Astrocyte (in vitro differentiated cells and primary cell): ENCODE data around the gene CHST11. TPM values are rescaled to one million over a fixed set of nuclear protein-coding genes. Genes with fewer than 3 reads are reported as not detected.

Experiments used
- DNase-seq: peaks from one replicate; pipeline ENCODE4 v3.0.0-alpha.2; 2010; ENCODE audit warnings: low read depth
- FAIRE-seq: peaks from 2 replicates; lab custom pipeline; 2011; peaks lifted over from hg19 to GRCh38; lab: Jason Lieb, UNC
- H2AFZ ChIP-seq: 2 replicates; pipeline ENCODE4 v1.6.0; 2012; ENCODE audit warnings: low read depth, low read length, inconsistent platforms
- H3K27ac ChIP-seq: 2 replicates; pipeline ENCODE4 v1.5.1; 2011; ENCODE audit warnings: low read depth, low read length, inconsistent platforms
- H3K27me3 ChIP-seq: 2 replicates; pipeline ENCODE4 v1.6.0; 2011; ENCODE audit warnings: low read length, inconsistent platforms; ENCODE audit not compliant: insufficient read depth
- H3K36me3 ChIP-seq: 2 replicates; pipeline ENCODE4 v1.5.1; 2011; ENCODE audit warnings: low read length, inconsistent platforms; ENCODE audit not compliant: insufficient read depth
- H3K4me1 ChIP-seq: 2 replicates; pipeline ENCODE4 v1.5.1; 2011; ENCODE audit warnings: low read length, inconsistent platforms; ENCODE audit not compliant: insufficient read depth
- H3K4me2 ChIP-seq: 2 replicates; pipeline ENCODE4 v1.6.0; 2012; ENCODE audit warnings: low read length, inconsistent platforms
- H3K4me3 ChIP-seq: 2 replicates; pipeline ENCODE4 v1.5.1; 2011; ENCODE audit warnings: low read depth, mild to moderate bottlenecking, low read length, inconsistent platforms; ENCODE audit not compliant: insufficient read depth
- H3K79me2 ChIP-seq: 2 replicates; pipeline ENCODE4 v1.6.0; 2012; ENCODE audit warnings: mild to moderate bottlenecking, low read length, inconsistent platforms; ENCODE audit not compliant: insufficient read depth
- H3K9ac ChIP-seq: 2 replicates; pipeline ENCODE4 v1.6.0; 2012; ENCODE audit warnings: mild to moderate bottlenecking, low read length, inconsistent platforms
- H3K9me3 ChIP-seq: 2 replicates; pipeline ENCODE4 v1.5.1; 2012; ENCODE audit warnings: low read depth, mild to moderate bottlenecking, low read length, inconsistent platforms; ENCODE audit not compliant: insufficient read depth
- H4K20me1 ChIP-seq: 2 replicates; pipeline ENCODE4 v1.6.0; 2012; ENCODE audit warnings: low read length, inconsistent platforms; ENCODE audit not compliant: insufficient read depth
- H3K27ac Mint-ChIP-seq: one replicate; pipeline ENCODE4 v1.8.0; 2021; ENCODE audit warnings: mild to moderate bottlenecking, mixed read lengths; ENCODE audit not compliant: unreplicated experiment
- H3K27me3 Mint-ChIP-seq: one replicate; pipeline ENCODE4 v1.8.0; 2021; ENCODE audit warnings: low read depth, mixed read lengths; ENCODE audit not compliant: unreplicated experiment
- H3K36me3 Mint-ChIP-seq: one replicate; pipeline ENCODE4 v1.8.0; 2021; ENCODE audit warnings: low read depth, mixed read lengths; ENCODE audit not compliant: unreplicated experiment
- H3K4me1 Mint-ChIP-seq: one replicate; pipeline ENCODE4 v1.8.0; 2021; ENCODE audit warnings: low read depth, mixed read lengths; ENCODE audit not compliant: unreplicated experiment
- H3K4me3 Mint-ChIP-seq: one replicate; pipeline ENCODE4 v1.8.0; 2021; ENCODE audit warnings: mild to moderate bottlenecking, moderate library complexity, mixed read lengths; ENCODE audit not compliant: unreplicated experiment
- H3K9me3 Mint-ChIP-seq: one replicate; pipeline ENCODE4 v1.8.0; 2021; ENCODE audit warnings: mild to moderate bottlenecking, mixed read lengths; ENCODE audit not compliant: unreplicated experiment
- EZH2 ChIP-seq: IDR thresholded peaks from 2 replicates; pipeline ENCODE4 v1.6.1; 2012; ENCODE audit warnings: mild to moderate bottlenecking, low read length, inconsistent platforms; ENCODE audit not compliant: insufficient read depth
- total RNA-seq: library from RNA; stranded (reverse); gene quantifications from 2 replicates; pipeline ENCODE4 v1.2.1, GENCODE V29; 2021
- TF ChIP-seq, protein P1 (sequence below): IDR thresholded peaks from 2 replicates; pipeline ENCODE4 v1.5.1; 2011; ENCODE audit warnings: low read depth, mild to moderate bottlenecking, inconsistent platforms, low read length, moderate library complexity; ENCODE audit not compliant: insufficient read depth

Gene CHST11
- total RNA-seq, 1 donor from 2014 or later = 30.2 TPM

- Mint-ChIP-seq H3K27me3 (peaks cover 5% of the 10 kb centered on the region), H3K27ac (no peak overlapping the region), H3K4me3 (no peak overlapping the region), H3K36me3 (no peaks in the 10 kb centered on the region), H3K4me1 (peaks cover 6% of the 10 kb centered on the region), H3K9me3 (no peaks in the 10 kb centered on the region)
- H3K27ac ChIP-seq = no peak overlapping the region
- H3K27me3 ChIP-seq = no peaks in the 10 kb centered on the region
- H3K9me3 ChIP-seq = no peaks in the 10 kb centered on the region
- H4K20me1 ChIP-seq = no peaks in the 10 kb centered on the region
- H2AFZ ChIP-seq = no peak overlapping the region
- H3K4me2 ChIP-seq = no peak overlapping the region
- H3K4me1 ChIP-seq = peaks cover 19% of the 10 kb centered on the region
- no peak for DNase-seq
- H3K36me3 ChIP-seq = no peaks in the 10 kb centered on the region
- no peak overlapping the region for H3K4me3 ChIP-seq
- H3K9ac ChIP-seq = no peak overlapping the region
- TF ChIP-seq, protein P1, sequence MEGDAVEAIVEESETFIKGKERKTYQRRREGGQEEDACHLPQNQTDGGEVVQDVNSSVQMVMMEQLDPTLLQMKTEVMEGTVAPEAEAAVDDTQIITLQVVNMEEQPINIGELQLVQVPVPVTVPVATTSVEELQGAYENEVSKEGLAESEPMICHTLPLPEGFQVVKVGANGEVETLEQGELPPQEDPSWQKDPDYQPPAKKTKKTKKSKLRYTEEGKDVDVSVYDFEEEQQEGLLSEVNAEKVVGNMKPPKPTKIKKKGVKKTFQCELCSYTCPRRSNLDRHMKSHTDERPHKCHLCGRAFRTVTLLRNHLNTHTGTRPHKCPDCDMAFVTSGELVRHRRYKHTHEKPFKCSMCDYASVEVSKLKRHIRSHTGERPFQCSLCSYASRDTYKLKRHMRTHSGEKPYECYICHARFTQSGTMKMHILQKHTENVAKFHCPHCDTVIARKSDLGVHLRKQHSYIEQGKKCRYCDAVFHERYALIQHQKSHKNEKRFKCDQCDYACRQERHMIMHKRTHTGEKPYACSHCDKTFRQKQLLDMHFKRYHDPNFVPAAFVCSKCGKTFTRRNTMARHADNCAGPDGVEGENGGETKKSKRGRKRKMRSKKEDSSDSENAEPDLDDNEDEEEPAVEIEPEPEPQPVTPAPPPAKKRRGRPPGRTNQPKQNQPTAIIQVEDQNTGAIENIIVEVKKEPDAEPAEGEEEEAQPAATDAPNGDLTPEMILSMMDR = no peak
- no peak for TF ChIP-seq EZH2
- H3K79me2 ChIP-seq = no peaks in the 10 kb centered on the region
- no peak for FAIRE-seq
These were observed 344.3 kb downstream of the CHST11 start for GRCh38 chr12:104801005-104801404.

DNA sequence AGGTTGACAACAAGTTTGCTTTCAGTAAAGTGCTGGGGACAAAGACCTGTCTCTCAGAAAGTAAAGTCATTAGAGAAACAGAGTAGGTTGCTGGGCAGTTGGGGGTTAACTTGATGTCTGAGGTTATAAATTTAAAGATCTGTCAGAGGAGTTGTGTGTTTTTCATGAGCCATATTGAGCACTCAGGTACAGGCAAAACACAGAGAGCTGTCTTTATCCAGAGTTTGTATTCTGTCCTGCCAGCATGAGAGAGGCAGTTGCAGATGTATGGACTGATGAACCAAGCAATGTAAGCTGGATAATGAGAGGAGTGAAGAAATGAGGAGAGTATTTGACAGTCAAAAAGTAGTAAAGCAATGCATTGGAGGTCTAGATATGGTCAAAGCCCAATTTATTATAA, 344.7 kb downstream of the CHST11 start:
- H3K79me2 ChIP-seq = no peaks in the 10 kb centered on the region
- DNase-seq = no peak
- FAIRE-seq = no peak
- no peaks in the 10 kb centered on the region for H3K36me3 Mint-ChIP-seq
- H3K27ac ChIP-seq = no peak overlapping the region
- H3K4me3 ChIP-seq = no peak overlapping the region
- peaks cover 19% of the 10 kb centered on the region for H3K4me1 ChIP-seq
- H3K9ac ChIP-seq = no peak overlapping the region
- no peaks in the 10 kb centered on the region for H4K20me1 ChIP-seq
- H3K27me3 ChIP-seq = no peaks in the 10 kb centered on the region
- H3K27me3 Mint-ChIP-seq = peaks cover 5% of the 10 kb centered on the region
- no peak overlapping the region for H3K4me3 Mint-ChIP-seq
- H3K27ac Mint-ChIP-seq = no peak overlapping the region
- H2AFZ ChIP-seq = no peak overlapping the region
- H3K4me1 Mint-ChIP-seq = peaks cover 6% of the 10 kb centered on the region
- TF ChIP-seq, protein P1 = no peak
- TF ChIP-seq EZH2 = no peak
- no peak overlapping the region for H3K4me2 ChIP-seq
- H3K9me3 ChIP-seq = no peaks in the 10 kb centered on the region
- no peaks in the 10 kb centered on the region for H3K9me3 Mint-ChIP-seq
- no peaks in the 10 kb centered on the region for H3K36me3 ChIP-seq

DNA sequence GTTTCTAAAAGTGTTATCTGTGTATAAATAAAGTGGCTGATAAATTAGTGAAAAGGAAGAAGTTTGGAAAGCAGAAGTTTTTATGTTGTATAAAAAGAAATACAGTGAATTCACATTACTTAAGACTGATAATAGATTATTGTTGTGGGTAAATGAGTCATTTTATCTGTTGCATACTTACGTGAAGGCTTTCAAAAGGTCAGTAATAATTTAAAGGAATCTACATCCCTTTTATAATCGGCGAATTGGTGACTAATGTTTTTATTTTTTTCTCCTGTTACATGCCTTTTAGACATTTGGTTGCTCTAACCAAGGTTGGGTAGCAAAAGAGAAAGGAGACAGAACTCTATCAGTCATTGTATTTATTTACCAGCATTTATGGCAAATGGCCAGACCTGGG, 345.5 kb downstream of the CHST11 start:
- Histone ChIP-seq H4K20me1 (no peaks in the 10 kb centered on the region), H3K4me1 (peaks cover 19% of the 10 kb centered on the region), H3K27me3 (no peaks in the 10 kb centered on the region), H3K9ac (no peak overlapping the region), H3K27ac (no peak overlapping the region), H2AFZ (no peak overlapping the region), H3K4me2 (peak overlapping the region; percentile 35), H3K36me3 (no peaks in the 10 kb centered on the region), H3K4me3 (no peak overlapping the region), H3K9me3 (no peaks in the 10 kb centered on the region), H3K79me2 (no peaks in the 10 kb centered on the region)
- H3K27me3 Mint-ChIP-seq = peaks cover 5% of the 10 kb centered on the region
- H3K4me3 Mint-ChIP-seq = no peak overlapping the region
- H3K9me3 Mint-ChIP-seq = no peaks in the 10 kb centered on the region
- no peaks in the 10 kb centered on the region for H3K36me3 Mint-ChIP-seq
- H3K27ac Mint-ChIP-seq = no peak overlapping the region
- DNase-seq = peak; percentile 70
- no peak for FAIRE-seq
- H3K4me1 Mint-ChIP-seq = peaks cover 6% of the 10 kb centered on the region
- no peak for TF ChIP-seq EZH2
- TF ChIP-seq, protein P1 = no peak
